H9 (cell line): Measurements from ENCODE around the gene U2AF1L4. TPM values are rescaled to one million over a fixed set of nuclear protein-coding genes. Genes with fewer than 3 reads are reported as not detected.

Experiments used
- DNase-seq: peaks from one replicate; pipeline ENCODE4 v3.0.0-alpha.2; 2017
- H2AFZ ChIP-seq: one replicate; pipeline ENCODE4 v1.6.1; 2013; ENCODE audit warnings: mild to moderate bottlenecking, low read length, control low read depth, moderate library complexity
- H2AK5ac ChIP-seq: 2 replicates; pipeline ENCODE4 v1.6.1; 2013; ENCODE audit warnings: low read length, control low read depth, mixed read lengths; ENCODE audit not compliant: insufficient read length
- H2BK120ac ChIP-seq: one replicate; pipeline ENCODE4 v1.6.1; 2013; ENCODE audit warnings: low read depth, mild to moderate bottlenecking, low read length, control low read depth, inconsistent platforms; ENCODE audit not compliant: poor library complexity, severe bottlenecking
- H2BK12ac ChIP-seq: 2 replicates; pipeline ENCODE4 v1.6.1; 2013; ENCODE audit warnings: low read length, control low read depth, mixed read lengths, low read depth; ENCODE audit not compliant: insufficient read length
- H2BK15ac ChIP-seq: 2 replicates; pipeline ENCODE4 v1.6.1; 2013; ENCODE audit warnings: low read depth, low read length, control low read depth
- H2BK20ac ChIP-seq: one replicate; pipeline ENCODE4 v1.6.1; 2013; ENCODE audit warnings: low read depth, mild to moderate bottlenecking, low read length, control low read depth, inconsistent platforms; ENCODE audit not compliant: poor library complexity, severe bottlenecking
- H2BK5ac ChIP-seq: 2 replicates; pipeline ENCODE4 v1.6.1; 2013; ENCODE audit warnings: low read length, control low read depth, mixed read lengths; ENCODE audit not compliant: insufficient read length
- H3K14ac ChIP-seq: 2 replicates; pipeline ENCODE4 v1.6.1; 2013; ENCODE audit warnings: low read length, control low read depth; ENCODE audit not compliant: insufficient read depth
- H3K18ac ChIP-seq: 2 replicates; pipeline ENCODE4 v1.6.1; 2013; ENCODE audit warnings: low read depth, mild to moderate bottlenecking, mixed read lengths, low read length, control low read depth; ENCODE audit not compliant: insufficient read length
- H3K23ac ChIP-seq: 2 replicates; pipeline ENCODE4 v1.6.1; 2013; ENCODE audit warnings: low read length, control low read depth, mixed read lengths, low read depth; ENCODE audit not compliant: insufficient read length
- H3K23me2 ChIP-seq: 2 replicates; pipeline ENCODE4 v1.6.1; 2013; ENCODE audit warnings: low read depth, mild to moderate bottlenecking, mixed read lengths, low read length, control low read depth; ENCODE audit not compliant: insufficient read length, poor library complexity, severe bottlenecking
- H3K27ac ChIP-seq: 2 replicates; pipeline ENCODE4 v1.5.1; 2013; ENCODE audit warnings: low read length, control low read depth, mixed read lengths, low read depth; ENCODE audit not compliant: insufficient read length
- H3K27me3 ChIP-seq: 2 replicates; pipeline ENCODE4 v1.6.1; 2013; ENCODE audit warnings: low read length, control low read depth, inconsistent platforms; ENCODE audit not compliant: insufficient read depth
- H3K4ac ChIP-seq: 2 replicates; pipeline ENCODE4 v1.6.1; 2013; ENCODE audit warnings: low read depth, mild to moderate bottlenecking, control low read depth, inconsistent platforms, low read length, moderate library complexity
- H3K4me1 ChIP-seq: 2 replicates; pipeline ENCODE4 v1.6.1; 2013; ENCODE audit warnings: low read length, control low read depth, inconsistent platforms; ENCODE audit not compliant: insufficient read depth
- H3K4me2 ChIP-seq: 2 replicates; pipeline ENCODE4 v1.6.1; 2013; ENCODE audit warnings: low read length, control low read depth, mixed read lengths; ENCODE audit not compliant: insufficient read length, insufficient read depth
- H3K56ac ChIP-seq: 2 replicates; pipeline ENCODE4 v1.6.1; 2013; ENCODE audit warnings: low read depth, mild to moderate bottlenecking, mixed read lengths, low read length, control low read depth; ENCODE audit not compliant: insufficient read length
- H3K79me1 ChIP-seq: 2 replicates; pipeline ENCODE4 v1.6.1; 2013; ENCODE audit warnings: low read depth, mild to moderate bottlenecking, moderate library complexity, low read length, control low read depth, inconsistent platforms; ENCODE audit not compliant: insufficient read depth, poor library complexity, severe bottlenecking
- H3K79me2 ChIP-seq: 2 replicates; pipeline ENCODE4 v1.6.1; 2013; ENCODE audit warnings: low read length, control low read depth, inconsistent platforms; ENCODE audit not compliant: insufficient read depth
- H3K9ac ChIP-seq: 2 replicates; pipeline ENCODE4 v1.6.1; 2013; ENCODE audit warnings: low read length, control low read depth, mixed read lengths; ENCODE audit not compliant: insufficient read length; ENCODE audit errors: extremely low read depth
- H3K9me3 ChIP-seq: one replicate; pipeline ENCODE4 v1.6.1; 2013; ENCODE audit warnings: low read depth, low read length, inconsistent platforms; ENCODE audit not compliant: control insufficient read depth
- H3T11ph ChIP-seq: one replicate; pipeline ENCODE4 v1.6.1; 2013; ENCODE audit warnings: mild to moderate bottlenecking, low read length, control low read depth, inconsistent platforms
- H4K20me1 ChIP-seq: one replicate; pipeline ENCODE4 v1.6.1; 2013; ENCODE audit not compliant: control insufficient read depth, insufficient read length, insufficient read depth
- H4K5ac ChIP-seq: 2 replicates; pipeline ENCODE4 v1.6.1; 2013; ENCODE audit warnings: low read depth, mild to moderate bottlenecking, mixed read lengths, low read length, control low read depth; ENCODE audit not compliant: insufficient read length
- H4K8ac ChIP-seq: replicated peaks from 2 replicates; pipeline ENCODE4 v1.6.1; 2013; ENCODE audit warnings: low read length, control low read depth, mixed read lengths, low read depth; ENCODE audit not compliant: insufficient read length
- H4K91ac ChIP-seq: 2 replicates; pipeline ENCODE4 v1.6.1; 2013; ENCODE audit warnings: low read depth, mild to moderate bottlenecking, moderate library complexity, mixed read lengths, low read length, control low read depth; ENCODE audit not compliant: insufficient read length
- H3K27ac Mint-ChIP-seq, 3 experiments: 2 replicates in 2 of 3; 3 replicates in 1 of 3; pipeline ENCODE4 v1.8.0; 2020 to 2021; ENCODE audit warnings: mixed read lengths in 3 of 3, mild to moderate bottlenecking in 1 of 3, moderate library complexity in 1 of 3
- H3K27me3 Mint-ChIP-seq: 2 replicates; pipeline ENCODE4 v1.8.0; 2021; ENCODE audit warnings: low read depth, mild to moderate bottlenecking, moderate library complexity, mixed read lengths
- H3K36me3 Mint-ChIP-seq, 3 experiments: 2 replicates in 2 of 3; 3 replicates in 1 of 3; pipeline ENCODE4 v1.8.0; 2020 to 2021; ENCODE audit warnings: low read depth in 3 of 3, mixed read lengths in 3 of 3; ENCODE audit not compliant: insufficient read depth in 1 of 3
- H3K4me1 Mint-ChIP-seq, 2 experiments: 2 replicates each; pipeline ENCODE4 v1.8.0; 2020; ENCODE audit warnings: mixed read lengths in 2 of 2
- H3K4me3 Mint-ChIP-seq, 2 experiments: 2 replicates in 1 of 2; 3 replicates in 1 of 2; pipeline ENCODE4 v1.8.0; 2020 to 2021; ENCODE audit warnings: mild to moderate bottlenecking in 2 of 2, mixed read lengths in 2 of 2, moderate library complexity in 1 of 2
- H3K9me3 Mint-ChIP-seq, 2 experiments: 2 replicates in 1 of 2; 3 replicates in 1 of 2; pipeline ENCODE4 v1.8.0; 2020; ENCODE audit warnings: mild to moderate bottlenecking in 2 of 2, mixed read lengths in 2 of 2, moderate library complexity in 1 of 2
- CTCF ChIP-seq: fragments of 200-600 bp; sonication (generic); conservative IDR thresholded peaks from 3 replicates; pipeline ENCODE4 v1.8.0; 2021; ENCODE audit warnings: antibody characterized with exemption, mild to moderate bottlenecking
- WGBS: extraction: QIAGEN DNeasy Blood & Tissue Kit; methylation state at CpG from one replicate; pipeline ENCODE4 v1.1.7; 2013; ENCODE audit warnings: missing lambda C conversion rate, low lambda C conversion rate, mixed read lengths; ENCODE audit not compliant: insufficient read length; ENCODE audit errors: extremely low coverage; 5-methylcytosine and 5-hydroxymethylcytosine counted together
- total RNA-seq: library from RNA; stranded (reverse); gene quantifications from 2 replicates; pipeline ENCODE4 v1.2.1, GENCODE V29; 2021

Gene U2AF1L4
- total RNA-seq, 1 experiment from 2014 or later: 16.8 TPM

DNA sequence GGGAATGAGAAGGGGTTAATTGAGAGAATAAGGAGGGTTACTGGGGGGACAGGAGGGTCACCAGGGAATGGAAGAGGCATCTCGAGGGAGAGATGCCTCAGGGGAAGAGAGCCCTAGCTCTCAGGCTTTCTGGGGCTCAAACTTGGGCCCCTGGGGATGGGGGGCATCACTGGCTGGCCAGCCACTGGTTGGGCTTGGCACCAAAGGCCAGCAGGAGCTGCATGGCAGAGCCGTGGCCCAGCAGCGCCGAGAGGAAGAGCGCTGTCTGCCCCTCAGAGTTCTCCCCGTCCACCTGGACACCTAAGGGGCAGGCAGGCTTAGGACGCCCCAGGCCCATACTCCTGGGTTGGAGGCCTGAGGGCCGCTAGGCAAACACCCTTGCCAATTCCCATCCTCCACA, 47.7 kb upstream of the U2AF1L4 start:
- Histone ChIP-seq H2AK5ac (no peak overlapping the region), H2BK15ac (no peak overlapping the region), H3K4me2 (no peak overlapping the region), H3K9ac (no peak overlapping the region), H3K27me3 (peaks cover 3% of the 10 kb centered on the region; the same call in 1 of the 2 replicates), H4K5ac (no peak overlapping the region), H2BK12ac (no peak overlapping the region), H3K56ac (no peak overlapping the region), H4K91ac (no peak overlapping the region), H3K14ac (no peak overlapping the region), H3K79me1 (no peaks in the 10 kb centered on the region), H2AFZ (no peak overlapping the region), H3K9me3 (no peaks in the 10 kb centered on the region), H3K79me2 (no peaks in the 10 kb centered on the region), H4K20me1 (peaks cover 3% of the 10 kb centered on the region), H2BK120ac (no peak overlapping the region), H3K23me2 (peaks cover 5% of the 10 kb centered on the region), H3K4me1 (0 out of 2 replicates have a peak, but pooled peaks cover 1% of the 10 kb centered on the region), H3K27ac (no peak overlapping the region), H3T11ph (no peak overlapping the region), H2BK20ac (no peak overlapping the region), H3K18ac (no peak overlapping the region), H3K4ac (no peak overlapping the region), H2BK5ac (no peak overlapping the region), H4K8ac (no peak overlapping the region), H3K23ac (no peak overlapping the region)
- Mint-ChIP-seq H3K9me3 (no peaks in the 10 kb centered on the region), H3K4me3 (no peak overlapping the region; a peak in 1 of 5 replicates), H3K36me3 (no peaks in the 10 kb centered on the region; a peak in 1 of 7 replicates), H3K27me3 (peaks cover 33% of the 10 kb centered on the region), H3K4me1 (peaks cover 8 to 18% of the 10 kb centered on the region in 2 experiments), H3K27ac (no peak overlapping the region)
- TF ChIP-seq CTCF: no peak
- no CpG with 5 or more reads among the region's 8 CpGs for WGBS
- DNase-seq: no peak
